PC-9 (cell line): ENCODE measurements around the gene CCDC12. TPM values are rescaled to one million over a fixed set of nuclear protein-coding genes. Genes with fewer than 3 reads are reported as not detected.

Experiments
- BruUV-seq: library from RNA; stranded (reverse); fragments of 400-500 nt; replicated peaks from 2 replicates; lab custom pipeline; 2021; lab: Mats Ljungman, UMichigan
- CTCF ChIA-PET: fragments of 300-600 bp; sonication (Branson Sonifier 250); formaldehyde crosslinking; loops from one replicate; lab custom pipeline; 2022; ENCODE audit warnings: antibody characterized with exemption; lab: Charles Lee
- POLR2A ChIA-PET: fragments of 300-600 bp; sonication (Branson Sonifier 250); formaldehyde crosslinking; loops from one replicate; lab custom pipeline; 2022; ENCODE audit warnings: antibody characterized with exemption; ENCODE audit not compliant: unreplicated experiment; lab: Charles Lee
- DNase-seq, 2 experiments: peaks; one replicate each; pipeline versions ENCODE4 v3.0.0 to v3.0.0-alpha.2; 2015 to 2022; ENCODE audit warnings: mixed read lengths in 1 of 2
- H2AFZ ChIP-seq: fragments of 200-600 bp; sonication (generic); 2 replicates; pipeline ENCODE4 v1.8.1; 2017; ENCODE audit warnings: antibody characterized with exemption
- H3F3A ChIP-seq: fragments of 200-600 bp; sonication (generic); 2 replicates; pipeline ENCODE4 v1.8.1; 2017; ENCODE audit warnings: antibody characterized with exemption, mild to moderate bottlenecking, low read depth; ENCODE audit not compliant: insufficient read depth
- H3K27ac ChIP-seq: fragments of 200-600 bp; sonication (generic); 2 replicates; pipeline ENCODE4 v1.6.1; 2016; ENCODE audit warnings: mixed run types
- H3K27me3 ChIP-seq: fragments of 200-600 bp; sonication (generic); 2 replicates; pipeline ENCODE4 v1.6.1; 2016; ENCODE audit warnings: low read depth, mixed run types; ENCODE audit not compliant: insufficient read depth
- H3K36me3 ChIP-seq: fragments of 200-600 bp; sonication (generic); 2 replicates; pipeline ENCODE4 v1.6.1; 2016; ENCODE audit warnings: low read depth, mixed run types
- H3K4me1 ChIP-seq: fragments of 200-600 bp; sonication (generic); replicated peaks from 2 replicates; pipeline ENCODE4 v1.6.1; 2016; ENCODE audit warnings: mixed run types; ENCODE audit not compliant: insufficient read depth
- H3K4me2 ChIP-seq: fragments of 200-600 bp; sonication (generic); 2 replicates; pipeline ENCODE4 v1.6.1; 2017; ENCODE audit warnings: mixed run types
- H3K4me3 ChIP-seq: fragments of 200-600 bp; sonication (generic); 2 replicates; pipeline ENCODE4 v1.6.1; 2016; ENCODE audit warnings: mixed run types
- H3K79me2 ChIP-seq: fragments of 200-600 bp; sonication (generic); 2 replicates; pipeline ENCODE4 v1.6.1; 2017; ENCODE audit warnings: low read depth, mixed run types
- H3K9me2 ChIP-seq: fragments of 200-600 bp; sonication (generic); 2 replicates; pipeline ENCODE4 v1.8.1; 2017; ENCODE audit warnings: mild to moderate bottlenecking; ENCODE audit not compliant: insufficient read depth
- H3K9me3 ChIP-seq: fragments of 200-600 bp; sonication (generic); 2 replicates; pipeline ENCODE4 v1.8.1; 2016; ENCODE audit warnings: low read depth; ENCODE audit not compliant: insufficient read depth
- H4K20me1 ChIP-seq: fragments of 200-600 bp; sonication (generic); 2 replicates; pipeline ENCODE4 v1.8.1; 2017; ENCODE audit not compliant: insufficient read depth
- EZH2 ChIP-seq: fragments of 200-600 bp; sonication (generic); IDR thresholded peaks from 2 replicates; pipeline ENCODE4 v1.8.0; 2017; ENCODE audit warnings: antibody characterized with exemption, low read depth
- intact Hi-C: fragments of 100-400 bp; cut with micrococcal nuclease; formaldehyde crosslinking; loops from one replicate; pipeline ENCODE4 v1.10.0; 2022; ENCODE audit not compliant: unreplicated experiment
- total RNA-seq: library from RNA; stranded (reverse); gene quantifications from 2 replicates; pipeline ENCODE4 v1.2.3, GENCODE V29; 2021
- TF ChIP-seq, protein P1 (sequence below): fragments of 200-600 bp; sonication (generic); conservative IDR thresholded peaks from 2 replicates; pipeline ENCODE4 v1.6.1; 2017; ENCODE audit warnings: mixed run types, antibody characterized with exemption, mild to moderate bottlenecking, moderate library complexity

The CCDC12 gene
- total RNA-seq, 1 experiment from 2014 or later: 39.3 TPM

GRCh38 chr3:47020311-47020710 is 43.8 kb upstream of the CCDC12 start:
- ChIA-PET CTCF (interaction anchor here (0.7 kb wide), 1 partner anchor 199 kb away, joined by 8 read pairs; no protein-coding TSS in a partner anchor), POLR2A (no interaction called here)
- Histone ChIP-seq H3K4me2 (no peak overlapping the region), H3K9me2 (no peaks in the 10 kb centered on the region), H3K9me3 (no peaks in the 10 kb centered on the region), H2AFZ (no peak overlapping the region), H3K4me1 (no peaks in the 10 kb centered on the region), H3K79me2 (no peaks in the 10 kb centered on the region), H4K20me1 (peaks cover 2% of the 10 kb centered on the region), H3K4me3 (no peak overlapping the region), H3K27me3 (no peaks in the 10 kb centered on the region), H3F3A (no peaks in the 10 kb centered on the region), H3K27ac (no peak overlapping the region), H3K36me3 (0 out of 2 replicates have a peak, but pooled peaks cover 4% of the 10 kb centered on the region)
- no TSS peak for BruUV-seq
- TF ChIP-seq, protein P1, sequence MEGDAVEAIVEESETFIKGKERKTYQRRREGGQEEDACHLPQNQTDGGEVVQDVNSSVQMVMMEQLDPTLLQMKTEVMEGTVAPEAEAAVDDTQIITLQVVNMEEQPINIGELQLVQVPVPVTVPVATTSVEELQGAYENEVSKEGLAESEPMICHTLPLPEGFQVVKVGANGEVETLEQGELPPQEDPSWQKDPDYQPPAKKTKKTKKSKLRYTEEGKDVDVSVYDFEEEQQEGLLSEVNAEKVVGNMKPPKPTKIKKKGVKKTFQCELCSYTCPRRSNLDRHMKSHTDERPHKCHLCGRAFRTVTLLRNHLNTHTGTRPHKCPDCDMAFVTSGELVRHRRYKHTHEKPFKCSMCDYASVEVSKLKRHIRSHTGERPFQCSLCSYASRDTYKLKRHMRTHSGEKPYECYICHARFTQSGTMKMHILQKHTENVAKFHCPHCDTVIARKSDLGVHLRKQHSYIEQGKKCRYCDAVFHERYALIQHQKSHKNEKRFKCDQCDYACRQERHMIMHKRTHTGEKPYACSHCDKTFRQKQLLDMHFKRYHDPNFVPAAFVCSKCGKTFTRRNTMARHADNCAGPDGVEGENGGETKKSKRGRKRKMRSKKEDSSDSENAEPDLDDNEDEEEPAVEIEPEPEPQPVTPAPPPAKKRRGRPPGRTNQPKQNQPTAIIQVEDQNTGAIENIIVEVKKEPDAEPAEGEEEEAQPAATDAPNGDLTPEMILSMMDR: no peak
- no peak for TF ChIP-seq EZH2
- intact Hi-C loops: no loop called here
- DNase-seq: no peak

- no peaks in the 10 kb centered on the region for H3K9me2 ChIP-seq
- no peaks in the 10 kb centered on the region for H3K27me3 ChIP-seq
- H3K4me1 ChIP-seq: no peaks in the 10 kb centered on the region
- intact Hi-C loops: no loop called here
- no peaks in the 10 kb centered on the region for H3K9me3 ChIP-seq
- no peaks in the 10 kb centered on the region for H3F3A ChIP-seq
- no peak overlapping the region for H3K4me3 ChIP-seq
- DNase-seq: no peak
- 0 out of 2 replicates have a peak, but pooled peaks cover 3% of the 10 kb centered on the region for H4K20me1 ChIP-seq
- ChIA-PET CTCF (no interaction called here), POLR2A (no interaction called here)
- 0 out of 2 replicates have a peak, but pooled peaks cover 4% of the 10 kb centered on the region for H3K36me3 ChIP-seq
- BruUV-seq: no TSS peak
- H3K27ac ChIP-seq: no peak overlapping the region
- H3K4me2 ChIP-seq: no peak overlapping the region
- TF ChIP-seq EZH2: no peak
- TF ChIP-seq, protein P1: no peak
- no peaks in the 10 kb centered on the region for H3K79me2 ChIP-seq
- H2AFZ ChIP-seq: no peak overlapping the region
These were observed 42.7 kb upstream of the CCDC12 start for GRCh38 chr3:47019201-47019600.

DNA sequence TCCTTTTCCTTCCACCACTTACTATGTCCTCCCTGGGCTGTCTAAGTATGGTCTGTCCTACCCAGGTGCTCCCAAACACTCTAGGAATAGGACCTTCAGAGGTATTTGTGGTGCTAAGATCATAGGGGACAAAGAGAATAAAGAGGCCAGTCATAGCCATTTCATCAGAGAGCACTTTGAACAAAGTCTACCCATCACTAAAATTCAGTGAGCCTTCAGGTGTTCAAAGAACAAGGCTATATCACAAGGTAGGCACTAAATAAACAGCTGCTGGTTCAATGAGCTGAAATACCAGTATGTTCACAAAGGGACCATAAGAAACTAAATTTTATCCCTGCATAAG is 41.7 kb upstream of the CCDC12 start:
- H3K36me3 ChIP-seq: 0 out of 2 replicates have a peak, but pooled peaks cover 4% of the 10 kb centered on the region
- H2AFZ ChIP-seq: no peak overlapping the region
- no peak overlapping the region for H3K4me2 ChIP-seq
- no peaks in the 10 kb centered on the region for H3F3A ChIP-seq
- ChIA-PET POLR2A (no interaction called here), CTCF (no interaction called here)
- intact Hi-C loops: no loop called here
- TF ChIP-seq EZH2: no peak
- TF ChIP-seq, protein P1: no peak
- no peak overlapping the region for H3K27ac ChIP-seq
- no peaks in the 10 kb centered on the region for H3K9me3 ChIP-seq
- DNase-seq: no peak
- H3K79me2 ChIP-seq: no peaks in the 10 kb centered on the region
- no peaks in the 10 kb centered on the region for H3K9me2 ChIP-seq
- BruUV-seq: no TSS peak
- no peaks in the 10 kb centered on the region for H3K4me1 ChIP-seq
- H3K4me3 ChIP-seq: no peak overlapping the region
- no peaks in the 10 kb centered on the region for H3K27me3 ChIP-seq
- 0 out of 2 replicates have a peak, but pooled peaks cover 3% of the 10 kb centered on the region for H4K20me1 ChIP-seq
